Activated CD8-positive, alpha-beta memory T cell treated with anti-CD3 and anti-CD28 coated beads, Interleukin-2, amount 50 U/mL, for 4 hours (primary cell): ENCODE results near the gene SLC30A10.
"Not testable (repeated sequence)": the region's sequence is repeated elsewhere in the genome, so short reads cannot be mapped to it uniquely, and the experiment has no call there.

ENCODE experiments used
- DNase-seq: peaks from one replicate; pipeline ENCODE4 v3.0.0-alpha.2; 2020

The SLC30A10 gene

GRCh38 chr1:219927956-219928790 is at the start of gene SLC30A10:
SLC30A10 (minus strand) TSS chr1:219928557; CDS start chr1:219928440, 117 bp downstream.
- no peak for DNase-seq

DNA sequence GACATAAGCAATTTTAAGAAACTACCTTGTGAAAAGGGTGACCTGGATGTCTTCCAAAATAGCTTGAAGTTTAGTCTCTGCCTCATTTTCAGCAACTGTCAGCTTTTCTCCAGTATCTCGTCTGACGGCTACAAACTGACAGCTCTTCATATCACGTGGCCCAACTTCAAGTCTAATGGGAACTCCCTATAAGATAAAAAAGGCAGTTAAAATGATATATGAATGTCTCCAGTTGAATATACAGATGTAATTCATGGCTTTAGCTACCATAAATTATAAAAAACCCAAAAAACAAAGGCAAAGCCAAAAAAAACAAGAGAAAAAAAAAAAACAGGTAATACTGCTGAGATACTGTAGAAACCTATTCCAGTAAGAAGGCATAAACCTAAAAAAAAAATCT is 44.9 kb upstream of the SLC30A10 start:
- DNase-seq: no peak

DNA sequence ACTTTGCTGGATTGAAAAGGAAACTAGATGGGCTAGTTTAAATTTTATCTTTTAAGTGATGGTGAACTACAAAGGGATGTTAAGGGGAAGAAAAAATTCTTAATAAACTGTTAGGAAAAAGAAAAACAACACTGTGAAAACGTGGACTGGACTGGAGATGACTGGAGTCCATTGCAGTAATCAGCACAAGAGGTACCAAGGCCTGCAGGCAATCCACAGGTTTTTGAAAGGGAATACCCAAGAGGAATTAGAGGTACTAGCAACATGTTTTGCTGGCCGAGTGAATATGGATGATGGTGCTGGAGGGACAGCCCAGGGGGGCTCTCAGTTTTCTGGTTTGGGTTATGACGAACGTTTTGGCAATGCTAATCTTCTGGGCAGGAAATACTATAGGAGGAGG is 39.0 kb upstream of the SLC30A10 start:
- no peak for DNase-seq

DNA sequence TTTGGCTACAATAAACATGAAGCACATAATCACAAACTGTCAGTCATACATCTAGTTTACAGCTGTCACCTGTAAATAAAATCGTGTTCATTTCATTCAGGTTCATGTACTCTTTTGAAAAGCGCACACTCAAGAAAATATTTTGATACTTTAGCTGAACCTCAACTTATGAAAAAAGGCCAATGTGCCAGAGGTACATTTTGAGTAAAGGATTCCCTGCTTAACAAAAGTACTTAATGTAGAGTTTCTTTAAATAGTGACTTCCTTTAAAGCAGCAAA is 37.7 kb upstream of the SLC30A10 start:
- no peak for DNase-seq

DNA sequence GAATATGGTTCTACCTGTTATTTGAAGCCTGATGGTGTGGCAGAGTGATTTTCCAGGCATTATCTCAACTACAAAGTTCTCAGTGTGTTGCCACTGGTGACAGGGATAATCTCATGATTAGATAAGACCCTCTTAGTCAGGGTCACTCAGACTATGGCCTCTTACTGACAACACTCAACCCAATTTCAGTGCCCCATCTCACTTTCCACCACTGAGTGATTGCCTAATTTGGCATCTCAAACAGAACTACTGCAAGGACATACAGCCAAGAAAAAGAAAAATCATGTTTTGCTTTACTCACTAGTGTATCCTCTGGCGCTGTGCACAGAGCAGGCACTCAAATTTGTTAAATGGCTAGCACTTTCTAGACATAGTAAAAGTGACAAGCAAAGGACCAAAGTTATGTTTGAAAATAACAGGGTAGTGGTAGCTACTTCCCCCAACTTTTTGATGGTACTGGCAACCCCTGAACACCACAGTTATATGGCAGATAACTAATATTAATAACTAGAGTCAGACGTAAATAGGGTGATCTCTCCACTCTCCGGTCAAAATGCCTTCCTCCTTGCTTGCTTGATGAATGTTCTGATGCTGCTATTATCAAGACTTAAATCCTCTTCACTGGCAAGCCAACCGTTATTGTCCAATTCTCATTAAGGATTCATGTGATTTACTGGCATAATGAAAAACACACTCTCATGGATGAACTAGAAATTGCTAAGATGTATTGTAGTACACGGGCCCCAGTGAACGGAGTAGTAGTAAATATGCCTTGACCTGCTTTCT is 37.1 kb upstream of the SLC30A10 start:
- no peak for DNase-seq

DNA sequence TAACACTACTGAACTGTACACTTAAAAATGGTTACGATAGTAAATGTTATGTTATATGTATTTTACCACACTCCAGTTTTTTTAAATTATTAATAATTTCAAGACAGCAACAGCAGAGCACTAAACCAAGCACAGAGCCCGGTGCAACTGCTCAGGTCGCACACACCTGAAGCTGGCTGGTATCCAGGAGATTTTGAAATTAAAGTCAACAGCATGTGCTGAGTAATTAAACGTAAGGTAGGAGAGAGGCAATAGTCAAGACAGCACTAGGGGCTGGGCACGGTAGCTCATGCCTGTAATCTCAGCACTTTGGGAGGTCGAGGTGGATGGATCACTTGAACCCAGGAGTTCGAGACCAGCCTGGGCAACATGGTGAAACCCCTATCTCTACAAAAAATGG is 35.1 kb upstream of the SLC30A10 start:
- DNase-seq: no peak

DNA sequence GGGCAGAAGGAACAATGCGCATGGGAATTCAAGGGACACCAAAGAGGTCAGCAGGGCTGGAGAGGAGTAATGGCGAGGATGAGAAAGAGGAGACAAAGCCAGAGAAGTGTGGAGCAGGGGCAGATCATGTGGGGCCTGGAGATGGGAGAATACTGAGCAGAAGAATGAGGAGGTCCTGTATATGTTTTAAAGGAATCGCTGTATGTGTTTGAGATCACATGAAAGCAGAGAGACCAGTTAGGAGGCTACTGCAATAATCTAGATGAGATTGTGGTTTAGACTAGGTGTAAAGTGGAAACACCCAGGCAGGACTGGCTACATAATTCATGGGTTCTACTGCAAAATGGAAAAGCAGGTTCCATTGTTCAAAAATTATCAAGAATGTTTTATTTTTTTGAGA is 33.3 kb upstream of the SLC30A10 start:
- no peak for DNase-seq

DNA sequence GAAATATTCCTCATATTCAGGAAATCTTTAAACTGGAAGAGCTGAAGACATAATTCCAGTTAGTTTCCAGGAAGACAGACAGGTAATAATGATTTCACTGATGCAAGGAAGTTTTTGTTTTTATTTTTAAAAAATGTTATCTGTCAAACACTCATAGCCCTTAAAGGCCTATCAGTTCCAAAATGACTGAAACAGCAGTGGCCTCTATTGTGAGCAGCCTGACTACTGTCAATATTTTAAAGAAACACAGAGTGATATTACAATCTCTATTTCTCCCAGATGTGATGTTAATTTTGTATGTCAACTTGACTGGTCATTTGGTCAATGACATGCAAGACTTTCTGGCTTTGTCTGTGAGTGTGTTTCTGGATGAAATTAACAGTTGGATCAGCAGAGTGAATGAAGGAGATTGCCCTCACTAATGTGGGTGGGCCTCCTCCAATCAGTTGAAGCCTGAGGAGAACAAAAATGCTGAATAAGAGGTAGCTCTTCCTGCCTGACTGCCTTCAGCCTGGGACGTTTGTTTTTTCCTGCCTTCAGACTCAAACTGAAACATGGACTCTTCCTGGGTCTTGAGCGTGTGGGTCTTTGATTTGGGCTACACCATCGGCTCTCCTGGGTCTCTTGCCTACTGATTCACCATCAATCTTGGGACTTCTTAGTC is 31.3 kb upstream of the SLC30A10 start:
- DNase-seq: no peak

DNA sequence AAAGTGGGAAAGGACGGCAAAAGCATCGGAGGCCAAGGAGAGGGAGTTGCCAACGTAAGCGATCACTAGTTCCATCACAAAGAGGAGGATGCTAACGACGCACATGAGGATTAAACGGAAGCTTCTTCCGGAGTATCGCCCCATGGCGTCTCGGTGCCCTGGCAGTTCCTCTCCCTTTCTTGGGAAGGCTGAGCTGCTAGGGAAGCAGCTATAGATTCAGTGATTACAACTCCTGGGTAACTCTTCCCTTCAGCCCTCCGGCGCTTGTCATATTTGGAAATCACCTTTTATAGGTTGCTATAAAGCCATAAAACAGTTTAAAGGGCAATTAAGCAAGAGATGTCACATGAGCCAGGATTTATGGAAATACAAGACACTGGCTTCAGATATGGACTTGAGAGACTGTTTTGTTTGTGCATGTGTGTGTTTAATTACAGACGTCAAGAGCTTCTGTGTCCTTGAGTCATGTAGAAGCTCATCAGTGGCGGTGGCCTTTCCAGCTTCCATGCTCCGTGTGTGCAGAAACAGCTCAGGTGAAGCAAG is 30.6 kb upstream of the SLC30A10 start:
- no peak for DNase-seq

DNA sequence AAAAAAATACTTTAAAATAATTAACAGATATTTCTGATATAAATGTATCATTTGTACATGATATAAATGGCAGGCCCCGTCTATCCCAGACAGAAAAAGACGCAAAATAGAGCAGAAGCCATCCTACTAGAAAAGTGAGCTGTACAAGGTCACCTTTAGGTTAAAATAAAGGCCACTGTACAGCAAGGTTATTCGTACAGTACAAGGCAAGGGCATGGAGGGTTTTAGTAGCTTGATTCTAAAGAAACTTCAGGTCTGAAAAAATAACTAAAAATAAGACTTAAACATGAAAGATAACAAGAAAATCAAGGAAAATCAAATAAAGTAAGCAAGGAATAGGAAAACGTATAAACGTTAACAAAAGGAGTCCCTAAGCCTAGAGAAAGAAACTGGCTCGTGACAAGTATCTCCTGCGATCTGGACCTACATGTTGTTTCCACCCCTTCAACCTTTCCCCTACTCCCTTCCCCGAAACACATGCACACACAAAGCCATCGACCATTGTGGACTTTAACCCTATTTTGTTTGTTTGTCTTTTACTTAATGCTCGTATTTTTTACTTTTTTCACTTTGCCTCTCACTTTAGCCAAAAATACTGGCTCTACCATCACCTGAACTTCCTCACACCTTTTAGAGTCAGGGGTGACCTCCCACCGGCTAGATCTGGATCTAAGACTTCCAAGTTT is 26.5 kb upstream of the SLC30A10 start:
- DNase-seq: no peak

GRCh38 chr1:219954052-219954451 is 25.7 kb upstream of the SLC30A10 start:
- no peak for DNase-seq

DNA sequence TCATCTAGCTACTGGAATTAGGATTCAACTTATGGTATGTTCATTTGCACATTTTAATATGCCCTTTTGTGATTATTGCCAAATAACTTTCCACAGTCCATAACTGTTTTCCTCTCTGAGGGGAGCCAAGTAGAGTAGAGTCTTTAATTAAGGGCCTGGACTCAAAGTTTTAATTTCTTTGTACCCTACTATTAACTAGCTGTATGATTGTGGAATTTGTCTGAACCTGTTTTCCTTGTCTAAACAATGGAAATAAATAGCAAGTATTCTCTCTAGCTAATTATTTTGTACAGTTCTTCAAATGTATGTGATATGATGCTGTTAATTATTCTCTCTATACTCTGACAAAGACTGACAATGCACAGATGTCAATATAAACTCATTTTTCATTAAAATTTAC is 24.0 kb upstream of the SLC30A10 start:
- DNase-seq: no peak

GRCh38 chr1:219949227-219949626 is 20.9 kb upstream of the SLC30A10 start:
- not testable (repeated sequence) for DNase-seq

- DNase-seq: not testable (repeated sequence)
Measured at GRCh38 chr1:219948766-219949165, 20.4 kb upstream of the SLC30A10 start.

GRCh38 chr1:219945795-219946194 is 17.4 kb upstream of the SLC30A10 start:
- no peak for DNase-seq

DNA sequence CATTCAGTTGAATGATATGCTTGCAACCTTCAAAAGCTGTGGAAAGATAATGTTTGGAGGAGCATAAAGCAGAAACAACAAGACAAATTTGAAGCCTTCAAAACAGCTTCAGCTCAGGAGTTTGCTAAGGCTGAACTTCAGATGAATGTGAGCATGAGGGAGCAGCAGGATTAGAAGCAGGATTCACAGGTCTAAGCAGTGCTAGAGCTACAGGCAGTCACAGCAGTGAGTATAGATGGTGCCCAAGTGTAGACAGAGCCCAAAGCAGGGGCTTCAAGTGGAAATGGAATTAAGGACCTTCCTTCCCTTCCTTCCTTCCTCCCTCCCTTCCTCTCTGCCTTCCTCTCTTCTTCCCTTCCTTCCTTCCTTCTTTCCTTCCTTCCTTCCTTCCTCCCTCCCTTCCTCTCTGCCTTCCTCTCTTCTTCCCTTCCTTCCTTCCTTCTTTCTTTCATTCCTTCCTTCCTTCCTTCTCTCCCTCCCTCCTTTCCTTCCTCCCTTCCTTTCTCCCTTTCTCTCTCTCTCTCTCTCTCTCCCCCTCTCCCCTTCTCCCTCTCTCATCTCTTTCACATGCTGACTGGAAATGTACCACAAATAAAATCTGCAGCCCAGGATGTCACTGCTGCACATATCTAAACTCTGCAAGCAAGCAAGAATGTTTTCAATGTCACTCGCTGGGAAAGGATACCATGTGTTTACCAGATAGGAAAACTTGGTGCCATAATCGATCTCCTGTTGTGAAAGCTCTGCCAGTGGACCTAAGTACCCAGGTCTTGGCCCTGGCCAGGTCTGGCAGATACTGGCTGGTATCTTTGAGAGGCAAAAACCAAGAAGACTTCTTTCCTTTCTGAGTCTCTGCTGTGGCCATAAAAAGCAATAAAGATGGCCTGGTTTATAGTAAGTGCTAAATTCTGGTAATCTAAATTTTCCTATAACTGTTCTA is 13.1 kb upstream of the SLC30A10 start:
- no peak for DNase-seq

GRCh38 chr1:219940707-219941106 is 12.3 kb upstream of the SLC30A10 start:
- DNase-seq: no peak

DNA sequence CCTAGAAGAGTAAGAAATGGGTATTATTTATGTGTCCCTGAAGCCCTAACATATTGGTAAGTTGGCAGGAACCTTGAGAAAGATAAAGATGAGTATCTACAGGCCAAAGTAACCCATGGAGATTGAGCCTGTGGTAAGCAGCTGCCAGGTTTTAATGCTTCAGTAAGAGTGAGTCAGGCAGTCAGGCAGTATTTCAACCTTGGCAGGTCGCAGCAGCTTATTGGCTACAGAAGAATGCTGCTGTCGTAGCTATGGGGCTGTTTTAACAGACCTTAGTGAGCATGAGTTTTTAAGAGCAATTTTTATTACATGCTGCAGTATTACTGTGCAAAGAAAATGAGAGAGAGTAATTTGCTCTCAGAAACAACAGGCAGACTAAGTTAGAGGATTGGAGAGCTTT is 10.3 kb upstream of the SLC30A10 start:
- no peak for DNase-seq

DNA sequence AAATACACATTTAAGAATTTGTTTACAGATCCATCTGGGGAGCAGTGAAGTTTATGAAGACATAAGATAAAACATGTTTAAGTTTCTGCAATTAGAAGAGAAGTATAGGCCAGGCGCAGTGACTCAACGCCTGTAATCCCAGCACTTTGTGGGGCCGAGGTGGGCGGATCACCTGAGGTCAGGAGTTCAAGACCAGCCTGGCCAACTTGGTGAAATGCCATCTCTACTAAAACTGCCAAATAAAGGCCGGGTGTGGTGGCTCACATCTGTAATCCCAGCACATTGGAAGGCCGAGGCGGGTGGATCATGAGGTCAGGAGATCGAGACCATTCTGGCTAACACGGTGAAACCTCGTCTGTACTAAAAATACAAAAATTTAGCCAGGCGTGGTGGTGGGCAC is 5.4 kb upstream of the SLC30A10 start:
- DNase-seq: not testable (repeated sequence)

DNA sequence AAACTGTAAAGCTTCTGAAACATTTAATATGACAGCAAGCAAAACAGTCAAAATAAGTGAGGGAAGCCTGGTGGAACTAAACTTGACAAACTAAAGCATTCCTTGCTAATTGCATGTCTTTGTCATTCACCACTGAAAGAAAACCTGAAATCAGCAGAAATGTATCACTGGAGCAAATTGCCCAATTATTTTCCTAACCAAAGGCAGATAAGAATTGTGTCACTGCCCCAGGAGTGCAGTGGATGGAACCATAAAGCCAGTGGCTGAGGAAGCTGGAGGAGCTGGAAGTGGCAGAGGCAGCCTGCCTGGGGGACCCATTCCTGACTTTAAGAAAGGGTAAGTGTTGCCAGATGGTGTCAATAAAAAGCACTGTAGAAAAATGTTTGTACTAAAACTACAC is 2.7 kb upstream of the SLC30A10 start:
- no peak for DNase-seq

DNA sequence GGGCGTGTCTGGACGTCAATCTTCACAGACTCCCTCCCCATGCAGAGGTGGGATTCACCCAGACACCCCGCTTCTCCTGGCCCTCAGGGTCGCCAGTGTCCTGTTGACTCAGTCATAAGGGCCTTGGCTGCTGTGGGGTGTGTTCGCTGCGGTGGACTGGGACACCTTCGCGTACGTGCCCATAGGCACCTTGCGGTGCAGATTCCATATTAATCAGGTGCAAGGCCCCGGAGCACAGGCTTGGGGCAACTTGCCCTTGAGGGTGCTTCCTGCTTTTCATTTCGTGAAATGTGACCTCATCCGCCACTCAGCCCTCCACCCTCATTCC is 398 bp upstream of the SLC30A10 start:
- no peak for DNase-seq
